H1 (cell line): ENCODE results near the gene MTMR2. TPM values are rescaled to one million over a fixed set of nuclear protein-coding genes. Genes with fewer than 3 reads are reported as not detected.

ENCODE experiments used
- BCL11A ChIP-seq, 2 experiments: IDR thresholded peaks; one replicate each; pipeline ENCODE4 v1.6.1; 2011; ENCODE audit warnings: low read depth in 2 of 2, low read length in 2 of 2, mild to moderate bottlenecking in 2 of 2
- CBX8 ChIP-seq: fragments of 300-800, 300-1000 bp; sonication (generic); IDR thresholded peaks from 2 replicates; pipeline ENCODE4 v1.7.1; 2016; ENCODE audit warnings: low read depth, low read length, borderline replicate concordance
- GTF2F1 ChIP-seq: IDR thresholded peaks from 2 replicates; pipeline ENCODE4 v1.6.1; 2012; ENCODE audit warnings: low read depth, low read length, improper control_type of control experiment, borderline replicate concordance
- SAP30 ChIP-seq: fragments of 300-600 bp; sonication (generic); IDR thresholded peaks from 2 replicates; pipeline ENCODE4 v1.7.1; 2012; ENCODE audit warnings: low read length, moderate library complexity, mild to moderate bottlenecking, inconsistent platforms; ENCODE audit not compliant: insufficient read depth, insufficient replicate concordance
- SP1 ChIP-seq: IDR thresholded peaks from 2 replicates; pipeline ENCODE4 v1.6.1; 2011; ENCODE audit warnings: low read depth, low read length
- polyA plus RNA-seq, 7 experiments: library from polyadenylated mRNA; depleted of rRNA in 3 of 7; stranded (reverse) in 5 of 7; unstranded in 2 of 7; fragments of >200 nt in 5 of 7; fragments of 200-250 nt in 2 of 7; gene quantifications; 1 replicate in 5 of 7; 2 replicates in 1 of 7; 4 replicates in 1 of 7; pipeline versions ENCODE4 v1.2.1 to v1.2.3, GENCODE V29; 2011 to 2013; ENCODE audit warnings: missing spikeins in 2 of 7, mixed read lengths in 2 of 7
- total RNA-seq: library from RNA; stranded (reverse); fragmentation: NEBNext Ultra II Directional; extraction: Animal tissue kit (Norgen Biotek cat#: 25700); gene quantifications from 2 replicates; pipeline ENCODE4 v1.2.1, GENCODE V29; 2021

MTMR2 gene
- total and polyA plus RNA-seq, 2 of the 8 experiments (the other 6 are each of a cell fraction or from before 2014, with no cell fraction given): 16.7 to 52.9 TPM

- TF ChIP-seq SAP30 (no peak), CBX8 (no peak), SP1 (no peak), GTF2F1 (no peak), BCL11A (IDR thresholded peaks at IDR 0.05; ENCODE audit: low read depth in 2 of 2, low read length in 2 of 2) (no peak)
Measured at GRCh38 chr11:95898782-95899181, 25.1 kb downstream of the MTMR2 start (continued).
